Measurements from ENCODE around the gene CCL1. TPM values are rescaled to one million over a fixed set of nuclear protein-coding genes. Genes with fewer than 3 reads are reported as not detected.

Gene CCL1
- total RNA-seq, 1 experiment from 2014 or later, result not detected

GRCh38 chr17:34400301-34400931, 37.4 kb upstream of the CCL1 start:
- ATAC-seq, result no peak
- Histone ChIP-seq H3K4me3 (ENCODE audit: low read depth in 2 of 2, low read length in 2 of 2) (no peak overlapping the region), H3K36me3 (ENCODE audit: control insufficient read depth, insufficient read depth, low read length) (no peaks in the 10 kb centered on the region), H3K4me1 (ENCODE audit: control insufficient read depth, insufficient read depth, low read length) (no peaks in the 10 kb centered on the region), H3K9me3 (ENCODE audit: control insufficient read depth, insufficient read depth, low read depth, low read length) (no peaks in the 10 kb centered on the region), H3K27me3 (ENCODE audit: control insufficient read depth, insufficient read depth, low read length) (0 out of 2 replicates have a peak, but pooled peaks cover 4% of the 10 kb centered on the region), H3K27ac (ENCODE audit: low read length) (no peak overlapping the region)
- DNase-seq (ENCODE audit: low read depth, low spot score), result no peak
- ChIA-PET POLR2A (no interaction called here), CTCF (no interaction called here)
- BruUV-seq (replicated peaks), result no TSS peak
- no peak for TF ChIP-seq POLR2AphosphoS5 (IDR thresholded peaks at IDR 0.05; ENCODE audit: low read depth, low read length)
- TF ChIP-seq REST (IDR thresholded peaks at IDR 0.05; ENCODE audit: insufficient read depth in 1 of 2, low read depth in 2 of 2, low read length in 1 of 2), result no peak
- TF ChIP-seq TCF7L2 (IDR thresholded peaks at IDR 0.05; ENCODE audit: low read depth, low read length), result no peak
- TF ChIP-seq SIN3A (IDR thresholded peaks at IDR 0.05; ENCODE audit: borderline replicate concordance, insufficient read depth, low read depth, low read length), result no peak
- TF ChIP-seq CTCF (IDR thresholded peaks at IDR 0.05), result no peak
- intact Hi-C loops (cut with micrococcal nuclease; ENCODE audit: unreplicated experiment), result no loop called here
- in situ Hi-C loops (cut with HindIII; ENCODE audit: low pct_unique_long_range_greater_than_20kb, low sequenced_read_pairs), result no loop called here

GRCh38 chr17:34399725-34400124, 36.7 kb upstream of the CCL1 start:
- H3K9me3 ChIP-seq (ENCODE audit: control insufficient read depth, insufficient read depth, low read depth, low read length), result no peaks in the 10 kb centered on the region
- DNase-seq (ENCODE audit: low read depth, low spot score), result no peak
- H3K27me3 ChIP-seq (ENCODE audit: control insufficient read depth, insufficient read depth, low read length), result 0 out of 2 replicates have a peak, but pooled peaks cover 4% of the 10 kb centered on the region
- intact Hi-C loops (cut with micrococcal nuclease; ENCODE audit: unreplicated experiment) (no loop called here), in situ Hi-C loops (cut with HindIII; ENCODE audit: low pct_unique_long_range_greater_than_20kb, low sequenced_read_pairs) (no loop called here)
- BruUV-seq (replicated peaks), result no TSS peak
- CTCF ChIA-PET, result no interaction called here
- no peak overlapping the region for H3K27ac ChIP-seq (ENCODE audit: low read length)
- no peaks in the 10 kb centered on the region for H3K36me3 ChIP-seq (ENCODE audit: control insufficient read depth, insufficient read depth, low read length)
- TF ChIP-seq POLR2AphosphoS5 (IDR thresholded peaks at IDR 0.05; ENCODE audit: low read depth, low read length) (no peak), CTCF (IDR thresholded peaks at IDR 0.05) (no peak)
- H3K4me1 ChIP-seq (ENCODE audit: control insufficient read depth, insufficient read depth, low read length), result no peaks in the 10 kb centered on the region
- no peak overlapping the region for H3K4me3 ChIP-seq (ENCODE audit: low read depth in 2 of 2, low read length in 2 of 2)
- POLR2A ChIA-PET, result no interaction called here
- no peak for ATAC-seq
